ENCODE measurements around the gene OR13A1. TPM values are rescaled to one million over a fixed set of nuclear protein-coding genes. Genes with fewer than 3 reads are reported as not detected.
"Not testable (repeated sequence)": the region's sequence is repeated elsewhere in the genome, so short reads cannot be mapped to it uniquely, and the experiment has no call there.

OR13A1 gene
- total and polyA plus RNA-seq, 4 donors, result 0.15 to 0.31 (median 0.28) TPM; not detected in 1

GRCh38 chr10:45279682-45280081, 35.7 kb downstream of the OR13A1 start:
- Histone ChIP-seq H3K36me3 (ENCODE audit: control insufficient read depth in 4 of 4, insufficient read depth in 4 of 4, low read length in 4 of 4) (no peaks in the 10 kb centered on the region), H3K9ac (ENCODE audit: insufficient read depth in 1 of 2, low read length in 2 of 2) (no peak overlapping the region), H3K4me1 (ENCODE audit: control insufficient read depth in 5 of 5, insufficient read depth in 5 of 5, low read length in 5 of 5) (no peaks in the 10 kb centered on the region), H3K4me3 (no peak overlapping the region), H3K9me3 (ENCODE audit: control insufficient read depth in 4 of 4, insufficient read depth in 3 of 4, low read length in 3 of 4) (no peaks in the 10 kb centered on the region), H3K27ac (ENCODE audit: low read depth in 1 of 2, low read length in 1 of 2) (no peak overlapping the region), H3K27me3 (ENCODE audit: control insufficient read depth in 3 of 3, insufficient read depth in 3 of 3, low read length in 2 of 3) (no peaks in the 10 kb centered on the region)
- no peak for ATAC-seq (ENCODE audit: insufficient read depth, low FRiP score)
- DNase-seq, result no peak
- TF ChIP-seq CTCF (IDR thresholded peaks at IDR 0.05; ENCODE audit: control extremely low read depth, extremely low read depth), result no peak
- WGBS, 2 donors, result 80 to 90% methylated on average over 1 of the region's 1 CpG

DNA sequence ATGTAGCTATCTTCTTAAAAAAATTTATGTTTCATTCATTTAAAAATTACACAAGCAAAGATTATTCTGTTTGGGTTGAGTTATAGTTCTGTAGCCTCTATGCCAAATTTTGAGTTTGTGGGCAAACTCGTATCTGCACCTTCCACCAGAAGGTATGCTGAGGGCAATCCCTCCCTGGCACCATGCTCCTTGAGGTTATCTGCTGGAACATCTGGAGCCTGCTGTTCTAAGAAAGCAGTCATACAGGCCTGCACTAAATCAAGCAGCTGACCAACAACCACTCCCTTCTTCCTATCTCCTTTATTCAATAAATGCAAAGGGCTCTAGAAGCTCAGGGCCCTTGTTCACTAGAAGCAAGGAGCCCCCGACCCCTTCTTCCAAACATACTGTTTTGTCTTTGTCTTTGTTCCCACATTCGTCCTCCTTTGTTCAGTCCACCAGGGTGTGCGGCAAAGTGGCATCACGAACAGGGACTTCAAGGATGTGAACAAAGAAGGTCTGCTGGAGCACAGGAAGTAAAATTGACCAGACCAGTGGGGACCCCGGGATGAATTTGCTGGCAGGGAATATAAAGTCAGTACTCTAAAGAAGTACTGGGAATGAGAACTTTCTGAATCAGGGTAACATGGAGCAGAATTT, 36.4 kb downstream of the OR13A1 start:
- DNase-seq, result no peak
- no peak for ATAC-seq (ENCODE audit: insufficient read depth, low FRiP score)
- H3K4me1 ChIP-seq (ENCODE audit: control insufficient read depth in 5 of 5, insufficient read depth in 5 of 5, low read length in 5 of 5), result no peaks in the 10 kb centered on the region
- no peaks in the 10 kb centered on the region for H3K36me3 ChIP-seq (ENCODE audit: control insufficient read depth in 4 of 4, insufficient read depth in 4 of 4, low read length in 4 of 4)
- H3K27me3 ChIP-seq (ENCODE audit: control insufficient read depth in 3 of 3, insufficient read depth in 3 of 3, low read length in 2 of 3), result no peaks in the 10 kb centered on the region
- no peak for TF ChIP-seq CTCF (IDR thresholded peaks at IDR 0.05; ENCODE audit: control extremely low read depth, extremely low read depth)
- H3K9me3 ChIP-seq (ENCODE audit: control insufficient read depth in 4 of 4, insufficient read depth in 3 of 4, low read length in 3 of 4), result no peaks in the 10 kb centered on the region
- no peak overlapping the region for H3K9ac ChIP-seq (ENCODE audit: insufficient read depth in 1 of 2, low read length in 2 of 2)
- H3K4me3 ChIP-seq, result no peak overlapping the region
- no peak overlapping the region for H3K27ac ChIP-seq (ENCODE audit: low read depth in 1 of 2, low read length in 1 of 2)
- 59 to 82% methylated on average over 6 of the region's 6 CpGs for WGBS, 2 donors

DNA sequence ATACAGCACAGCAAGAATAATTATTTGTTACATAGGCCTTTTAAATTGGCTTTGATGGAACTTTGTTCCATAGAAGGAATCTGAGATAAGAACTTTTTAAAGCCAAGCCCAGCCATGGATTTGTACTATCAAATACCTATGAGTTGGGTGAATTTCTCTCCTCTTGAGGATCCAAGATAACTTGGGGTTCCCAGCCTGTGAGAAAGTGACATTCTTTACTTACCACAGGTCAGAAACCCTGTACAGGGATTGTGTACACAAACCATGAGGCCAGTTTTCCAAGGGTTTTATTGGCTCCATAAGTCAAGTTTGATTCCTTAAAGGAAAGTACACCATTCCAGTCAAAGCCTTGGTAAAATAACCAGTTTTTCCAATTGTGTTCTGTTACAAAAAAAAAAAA, 39.3 kb downstream of the OR13A1 start:
- not testable (repeated sequence) for H3K4me3 ChIP-seq; H3K27me3 ChIP-seq (ENCODE audit: control insufficient read depth in 3 of 3, insufficient read depth in 3 of 3, low read length in 2 of 3); H3K9ac ChIP-seq (ENCODE audit: insufficient read depth in 1 of 2, low read length in 2 of 2); H3K4me1 ChIP-seq (ENCODE audit: control insufficient read depth in 5 of 5, insufficient read depth in 5 of 5, low read length in 5 of 5); H3K27ac ChIP-seq (ENCODE audit: low read depth in 1 of 2, low read length in 1 of 2); H3K9me3 ChIP-seq (ENCODE audit: control insufficient read depth in 4 of 4, insufficient read depth in 3 of 4, low read length in 3 of 4); ATAC-seq (ENCODE audit: insufficient read depth, low FRiP score); H3K36me3 ChIP-seq (ENCODE audit: control insufficient read depth in 4 of 4, insufficient read depth in 4 of 4, low read length in 4 of 4); DNase-seq

- no peaks in the 10 kb centered on the region for H3K36me3 ChIP-seq (ENCODE audit: control insufficient read depth in 4 of 4, insufficient read depth in 4 of 4, low read length in 4 of 4)
- no peaks in the 10 kb centered on the region for H3K4me1 ChIP-seq (ENCODE audit: control insufficient read depth in 5 of 5, insufficient read depth in 5 of 5, low read length in 5 of 5)
- WGBS, 2 donors, result 92 to 100% methylated on average over 1 of the region's 1 CpG
- no peak for TF ChIP-seq CTCF (IDR thresholded peaks at IDR 0.05; ENCODE audit: control extremely low read depth, extremely low read depth)
- no peaks in the 10 kb centered on the region for H3K27me3 ChIP-seq (ENCODE audit: control insufficient read depth in 3 of 3, insufficient read depth in 3 of 3, low read length in 2 of 3)
- no peak overlapping the region for H3K4me3 ChIP-seq
- DNase-seq, result no peak
- no peak overlapping the region for H3K27ac ChIP-seq (ENCODE audit: low read depth in 1 of 2, low read length in 1 of 2)
- no peak for ATAC-seq (ENCODE audit: insufficient read depth, low FRiP score)
- no peak overlapping the region for H3K9ac ChIP-seq (ENCODE audit: insufficient read depth in 1 of 2, low read length in 2 of 2)
- H3K9me3 ChIP-seq (ENCODE audit: control insufficient read depth in 4 of 4, insufficient read depth in 3 of 4, low read length in 3 of 4), result no peaks in the 10 kb centered on the region
Measured at GRCh38 chr10:45274364-45274763, 41.0 kb downstream of the OR13A1 start.

DNA sequence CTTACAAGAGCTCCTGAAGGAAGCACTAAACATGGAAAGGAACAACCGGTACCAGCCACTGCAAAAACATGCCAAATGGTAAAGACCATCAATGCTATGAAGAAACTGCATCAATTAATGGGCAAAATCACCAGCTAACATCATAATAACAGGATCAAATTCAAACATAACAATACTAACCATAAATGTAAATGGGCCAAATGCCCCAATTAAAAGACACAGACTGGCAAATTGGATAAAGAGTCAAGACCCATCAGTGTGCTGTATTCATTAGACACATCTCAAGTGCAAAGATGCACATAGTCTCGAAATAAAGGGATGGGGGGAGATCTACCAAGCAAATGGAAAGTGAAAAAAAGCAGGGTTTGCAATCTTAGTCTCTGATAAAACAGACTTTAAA, 47.6 kb downstream of the OR13A1 start:
- not testable (repeated sequence) for ATAC-seq (ENCODE audit: insufficient read depth, low FRiP score); H3K9ac ChIP-seq (ENCODE audit: insufficient read depth in 1 of 2, low read length in 2 of 2); H3K4me3 ChIP-seq; H3K27me3 ChIP-seq (ENCODE audit: control insufficient read depth in 3 of 3, insufficient read depth in 3 of 3, low read length in 2 of 3); H3K4me1 ChIP-seq (ENCODE audit: control insufficient read depth in 5 of 5, insufficient read depth in 5 of 5, low read length in 5 of 5); H3K27ac ChIP-seq (ENCODE audit: low read depth in 1 of 2, low read length in 1 of 2); DNase-seq; H3K36me3 ChIP-seq (ENCODE audit: control insufficient read depth in 4 of 4, insufficient read depth in 4 of 4, low read length in 4 of 4)
- peaks cover 0 to 14% (median 0%) of the 10 kb centered on the region in 4 donors for H3K9me3 ChIP-seq (ENCODE audit: control insufficient read depth in 4 of 4, insufficient read depth in 3 of 4, low read length in 3 of 4)
- WGBS, 2 donors, result 69 to 80% methylated on average over 2 of the region's 2 CpGs

Data from lung (tissue), 12 donors.